Small intestine (tissue), 7 donors: ENCODE results near the gene ZNF665. TPM values are rescaled to one million over a fixed set of nuclear protein-coding genes. Genes with fewer than 3 reads are reported as not detected.

Source experiments
- DNase-seq, 2 donors: peaks; one replicate each; pipeline versions ENCODE4 v3.0.0 to v3.0.0-alpha.2; 2013
- FAIRE-seq: peaks from 2 replicates; lab custom pipeline; 2012; peaks lifted over from hg19 to GRCh38; lab: Jason Lieb, UNC
- H3K27ac ChIP-seq, 3 donors: one replicate each; pipeline ENCODE4 v1.5.1; 2013; ENCODE audit warnings: low read length in 2 of 3, mild to moderate bottlenecking in 2 of 3, control low read depth in 1 of 3, inconsistent platforms in 1 of 3, low read depth in 1 of 3, moderate library complexity in 1 of 3
- H3K27me3 ChIP-seq, 3 donors: one replicate each; pipeline ENCODE4 v1.6.1; 2013; ENCODE audit warnings: low read length in 3 of 3, inconsistent platforms in 1 of 3; ENCODE audit not compliant: control insufficient read depth in 3 of 3, insufficient read depth in 3 of 3
- H3K36me3 ChIP-seq, 3 donors: one replicate each; pipeline ENCODE4 v1.6.1; 2013; ENCODE audit warnings: low read length in 3 of 3, inconsistent platforms in 1 of 3, low read depth in 1 of 3, mild to moderate bottlenecking in 1 of 3, moderate library complexity in 1 of 3; ENCODE audit not compliant: control insufficient read depth in 3 of 3, insufficient read depth in 2 of 3
- H3K4me1 ChIP-seq, 3 donors: one replicate each; pipeline ENCODE4 v1.6.1; 2013; ENCODE audit warnings: low read length in 2 of 3, inconsistent platforms in 1 of 3, low read depth in 1 of 3, mild to moderate bottlenecking in 1 of 3, moderate library complexity in 1 of 3; ENCODE audit not compliant: control insufficient read depth in 3 of 3, insufficient read depth in 2 of 3
- H3K4me3 ChIP-seq, 3 donors: one replicate each; pipeline ENCODE4 v1.5.1; 2013; ENCODE audit warnings: low read length in 3 of 3, control low read depth in 1 of 3, inconsistent platforms in 1 of 3, low read depth in 1 of 3, mild to moderate bottlenecking in 1 of 3, moderate library complexity in 1 of 3
- H3K9me3 ChIP-seq, 2 donors: one replicate each; pipeline ENCODE4 v1.6.1; 2013; ENCODE audit warnings: low read depth in 1 of 2, low read length in 1 of 2; ENCODE audit not compliant: control insufficient read depth in 2 of 2, insufficient read depth in 1 of 2
- WGBS, 3 donors: extraction: QIAGEN DNeasy Blood & Tissue Kit; methylation state at CpG; one replicate each; pipeline ENCODE4 v1.1.7; 2013; 5-methylcytosine and 5-hydroxymethylcytosine counted together
- polyA plus RNA-seq, 4 donors: library from polyadenylated mRNA; stranded (reverse) in 3 of 4; unstranded in 1 of 4; fragments of 200-250 nt in 3 of 4; fragments of 120-200 nt in 1 of 4; gene quantifications; one replicate each; pipeline versions ENCODE4 v1.2.1 to v1.2.3, GENCODE V29; 2013
- donor health status: healthy with polysubstance abuse.
- donor health status: control.
- donor health status: control.
- donor health status: Bipolar disorder and iron deficiency.
- donor health status: healthy.

ZNF665 gene
- polyA plus RNA-seq, 4 donors = 1.1 to 8.4 (median 2.7) TPM; not detected in 1

DNA sequence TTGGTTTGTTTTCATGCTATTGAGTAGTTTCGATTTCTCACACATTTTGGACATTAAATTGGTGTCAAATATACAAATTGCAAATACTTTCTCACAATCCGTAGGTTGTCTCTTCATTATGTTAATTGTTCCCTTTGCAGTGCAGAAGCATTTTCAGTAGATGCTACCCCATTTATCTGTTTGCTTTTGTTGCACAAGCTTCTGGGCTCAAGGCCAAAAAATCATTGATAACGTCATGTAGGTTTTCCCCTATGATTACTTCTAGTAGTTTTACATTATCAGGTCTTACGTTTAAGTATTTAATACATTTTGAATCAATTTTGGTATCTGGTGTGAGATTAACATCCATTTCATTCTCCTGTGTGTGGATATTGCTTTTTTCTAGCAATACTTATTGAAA is 20.3 kb downstream of the ZNF665 start:
- WGBS, 3 donors = 52 to 60% (median 56%) methylated on average over 4 of the region's 4 CpGs
- no peak overlapping the region for H3K4me3 ChIP-seq
- H3K27ac ChIP-seq = no peak overlapping the region
- peaks cover 0 to 34% of the 10 kb centered on the region in 2 donors for H3K9me3 ChIP-seq
- no peaks in the 10 kb centered on the region for H3K27me3 ChIP-seq
- FAIRE-seq = no peak
- no peak for DNase-seq
- H3K4me1 ChIP-seq = no peaks in the 10 kb centered on the region
- no peaks in the 10 kb centered on the region for H3K36me3 ChIP-seq

DNA sequence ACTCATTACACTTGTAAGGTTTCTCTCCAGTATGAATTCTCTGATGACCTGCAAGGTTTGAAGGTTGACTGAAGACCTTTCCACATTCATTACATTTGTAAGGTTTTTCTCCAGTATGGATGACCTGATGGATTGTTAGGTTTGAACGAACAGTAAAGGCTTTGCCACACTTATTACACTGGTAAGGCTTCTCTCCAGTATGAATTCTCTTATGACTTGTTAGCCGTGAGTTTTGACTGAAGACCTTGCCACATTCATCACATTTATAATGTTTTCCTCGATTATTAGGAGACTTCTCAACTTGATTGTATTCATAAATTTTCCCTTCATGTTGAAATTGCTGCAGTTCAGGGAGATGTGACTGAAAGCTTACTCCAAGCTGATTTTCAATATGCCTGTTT is 27.5 kb downstream of the ZNF665 start:
- Histone ChIP-seq H3K27ac (no peak overlapping the region), H3K27me3 (peaks cover 0 to 2% (median 0%) of the 10 kb centered on the region in 3 donors), H3K4me3 (no peak overlapping the region), H3K9me3 (peaks cover 1 to 45% of the 10 kb centered on the region in 2 donors), H3K4me1 (no peaks in the 10 kb centered on the region), H3K36me3 (no peaks in the 10 kb centered on the region)
- no peak for DNase-seq
- WGBS, 3 donors = 89 to 92% (median 91%) methylated on average over 3 of the region's 3 CpGs
- FAIRE-seq = no peak

DNA sequence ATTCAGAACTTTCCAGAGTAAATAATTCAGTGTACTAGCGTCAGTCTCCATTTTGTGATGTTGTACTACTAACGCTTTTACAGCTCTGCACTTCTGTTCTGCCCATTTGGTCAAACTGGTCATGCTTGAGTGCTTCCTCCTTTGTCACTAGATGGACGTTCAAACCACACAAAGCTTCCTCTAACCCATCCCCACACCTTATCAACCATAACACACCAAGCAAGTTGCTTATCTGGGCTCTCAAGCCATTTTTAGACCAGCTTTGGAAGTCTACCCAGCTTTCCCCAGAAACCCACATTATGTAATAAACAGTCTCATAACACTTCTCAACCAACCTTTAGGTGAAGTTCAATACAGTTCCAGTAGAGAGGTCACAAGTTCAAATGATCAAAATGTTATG is 32.0 kb downstream of the ZNF665 start:
- WGBS, 3 donors = 64 to 77% (median 75%) methylated on average over 3 of the region's 3 CpGs
- Histone ChIP-seq H3K9me3 (peaks cover 3 to 40% of the 10 kb centered on the region in 2 donors), H3K27ac (no peak overlapping the region), H3K4me3 (no peak overlapping the region), H3K27me3 (peaks cover 0 to 2% (median 0%) of the 10 kb centered on the region in 3 donors), H3K4me1 (peaks cover 0 to 7% (median 6%) of the 10 kb centered on the region in 3 donors), H3K36me3 (peaks cover 0 to 2% (median 0%) of the 10 kb centered on the region in 3 donors)
- DNase-seq = no peak
- FAIRE-seq = no peak

DNA sequence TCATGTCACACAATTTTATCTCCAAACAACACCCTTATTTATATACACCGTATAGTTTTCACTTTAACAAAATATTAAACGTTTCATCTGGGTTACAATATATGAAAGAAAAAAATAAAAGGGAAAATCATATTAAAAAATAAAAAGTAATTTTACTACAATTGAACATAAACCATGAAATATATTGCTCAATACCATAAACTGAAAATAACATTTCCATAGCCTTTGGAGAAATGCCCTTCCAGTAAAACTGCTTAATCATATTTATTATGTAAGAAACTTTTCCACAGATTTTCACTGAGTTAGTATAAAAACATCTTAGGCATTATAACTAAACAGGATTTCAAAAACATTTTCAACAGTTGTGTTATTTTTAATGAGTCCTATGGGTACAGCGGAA is 32.8 kb downstream of the ZNF665 start:
- FAIRE-seq (peak; percentile 5), DNase-seq (no peak)
- Histone ChIP-seq H3K36me3 (peaks cover 0 to 6% (median 3%) of the 10 kb centered on the region in 3 donors), H3K4me1 (peaks cover 0 to 7% (median 6%) of the 10 kb centered on the region in 3 donors), H3K4me3 (no peak overlapping the region), H3K27me3 (peaks cover 0 to 2% (median 0%) of the 10 kb centered on the region in 3 donors), H3K9me3 (peaks cover 3 to 37% of the 10 kb centered on the region in 2 donors), H3K27ac (no peak overlapping the region)
- WGBS, 3 donors = 89 to 93% (median 91%) methylated on average over 3 of the region's 3 CpGs

DNA sequence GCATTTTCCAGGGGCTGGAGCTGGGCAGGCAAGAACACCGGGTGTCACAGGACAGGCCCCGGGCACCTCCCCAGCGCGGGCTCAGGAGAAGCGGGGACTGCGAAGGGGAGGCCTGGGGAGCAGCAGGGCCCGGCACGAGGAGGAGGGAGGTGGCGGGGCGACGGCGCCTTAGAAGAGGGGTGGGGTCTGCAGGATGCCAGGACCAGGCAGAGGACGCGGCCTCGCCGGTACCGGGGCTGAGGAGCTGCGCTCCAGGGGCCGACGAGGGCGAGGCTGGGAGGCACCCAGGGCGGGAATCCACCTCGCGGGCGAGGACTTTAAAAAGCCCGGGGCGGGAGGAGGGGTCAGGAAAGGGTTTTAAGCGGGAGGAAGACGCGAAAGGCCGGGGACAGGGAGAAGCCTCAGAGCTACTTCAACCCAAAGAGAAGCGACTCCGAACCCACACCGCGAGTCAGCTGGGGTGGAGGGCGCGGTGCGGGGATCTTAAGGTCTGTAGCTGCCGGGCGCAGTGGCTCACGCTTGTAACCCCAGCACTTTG is 35.0 kb downstream of the ZNF665 start:
- Histone ChIP-seq H3K27ac (peak overlapping the region in 2 of 3 donors; percentile 47 to 77), H3K9me3 (peaks cover 1 to 35% of the 10 kb centered on the region in 2 donors), H3K4me1 (peaks cover 0 to 7% (median 6%) of the 10 kb centered on the region in 3 donors), H3K4me3 (peak overlapping the region; percentile 52 to 77 (median 72)), H3K27me3 (peaks cover 0 to 2% (median 0%) of the 10 kb centered on the region in 3 donors), H3K36me3 (peaks cover 0 to 22% (median 3%) of the 10 kb centered on the region in 3 donors)
- DNase-seq (peak; percentile 12 to 76), FAIRE-seq (no peak)
- WGBS, 3 donors = 1 to 6% (median 1%) methylated on average over 41 of the region's 41 CpGs

DNA sequence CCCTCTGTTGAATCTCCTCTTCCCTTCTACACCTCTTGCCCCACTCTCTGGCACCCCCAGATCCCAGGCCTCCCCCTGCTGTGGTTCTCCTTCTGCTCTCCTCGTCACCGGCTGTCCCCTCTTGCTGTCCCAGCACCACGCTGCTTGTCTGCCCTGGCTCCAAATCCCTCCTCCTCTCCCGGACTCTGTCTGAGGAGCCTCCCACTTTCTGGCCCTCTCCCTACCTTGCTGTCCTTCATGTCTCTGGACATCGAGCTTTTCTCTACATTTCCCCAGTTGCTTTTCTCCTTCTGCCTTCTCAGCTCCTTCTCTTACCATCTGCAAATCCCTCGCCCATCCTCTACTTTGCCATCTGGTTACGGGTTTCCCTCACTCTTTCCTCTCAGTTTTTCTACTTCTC is 35.5 kb downstream of the ZNF665 start:
- peaks cover 1 to 29% of the 10 kb centered on the region in 2 donors for H3K9me3 ChIP-seq
- peak overlapping the region in 2 of 3 donors; percentile 72 to 77 for H3K4me3 ChIP-seq
- no peak for FAIRE-seq
- peaks cover 0 to 7% (median 6%) of the 10 kb centered on the region in 3 donors for H3K4me1 ChIP-seq
- peaks cover 0 to 2% (median 0%) of the 10 kb centered on the region in 3 donors for H3K27me3 ChIP-seq
- WGBS, 3 donors = 37 to 71% (median 63%) methylated on average over 7 of the region's 7 CpGs
- peaks cover 0 to 25% (median 3%) of the 10 kb centered on the region in 3 donors for H3K36me3 ChIP-seq
- DNase-seq = peak in 1 of 2 donors; percentile 53
- peak overlapping the region; percentile 4 to 77 (median 9) for H3K27ac ChIP-seq

DNA sequence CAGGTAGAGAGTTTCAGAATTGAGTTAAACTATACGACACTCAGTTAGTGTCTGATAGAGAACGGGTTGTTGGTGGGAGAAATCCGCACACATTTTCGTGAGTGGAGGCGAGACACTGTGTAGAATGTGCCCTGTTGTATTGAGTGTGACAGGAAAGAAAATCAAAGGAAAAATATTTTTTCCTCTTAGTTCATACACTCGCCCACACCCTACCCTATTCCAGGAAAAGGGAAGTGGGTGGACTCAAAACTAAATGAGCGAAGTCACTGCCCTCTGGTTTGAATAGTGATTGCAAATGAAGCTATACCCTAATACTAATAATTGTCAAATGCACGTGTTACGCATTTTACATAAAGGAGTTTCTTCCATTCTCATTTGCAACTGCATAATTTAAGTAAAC is 36.3 kb downstream of the ZNF665 start:
- peaks cover 0 to 29% (median 3%) of the 10 kb centered on the region in 3 donors for H3K36me3 ChIP-seq
- no peak for FAIRE-seq
- H3K4me3 ChIP-seq = peak overlapping the region in 1 of 3 donors; percentile 72
- DNase-seq = no peak
- peaks cover 1 to 30% of the 10 kb centered on the region in 2 donors for H3K9me3 ChIP-seq
- H3K4me1 ChIP-seq = peaks cover 0 to 7% (median 6%) of the 10 kb centered on the region in 3 donors
- WGBS, 3 donors = 83 to 96% (median 96%) methylated on average over 9 of the region's 9 CpGs
- peaks cover 0 to 2% (median 0%) of the 10 kb centered on the region in 3 donors for H3K27me3 ChIP-seq
- peak overlapping the region in 1 of 3 donors; percentile 21 for H3K27ac ChIP-seq

DNA sequence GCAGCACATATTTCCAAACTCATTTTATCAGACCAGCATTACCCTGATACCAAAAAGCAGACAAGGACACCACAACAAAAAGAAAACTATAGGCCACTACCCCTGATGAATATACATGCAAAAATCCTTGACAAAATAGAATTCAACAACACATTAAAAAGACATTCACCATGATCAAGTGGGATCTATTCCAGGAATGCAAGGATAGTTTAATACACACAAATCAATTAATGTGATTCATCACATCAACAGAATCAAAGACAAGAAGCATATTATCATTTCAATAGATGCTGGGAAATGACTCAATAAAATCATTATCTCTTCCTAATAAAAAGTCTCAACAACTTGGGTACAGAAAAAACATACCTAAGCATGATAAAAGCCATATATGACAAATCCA is 45.5 kb downstream of the ZNF665 start:
- Histone ChIP-seq H3K4me1 (no peaks in the 10 kb centered on the region), H3K27me3 (no peaks in the 10 kb centered on the region), H3K9me3 (peaks cover 6 to 61% of the 10 kb centered on the region in 2 donors), H3K4me3 (no peak overlapping the region), H3K36me3 (peaks cover 6 to 46% (median 10%) of the 10 kb centered on the region in 3 donors), H3K27ac (no peak overlapping the region)
- DNase-seq = no peak
- no peak for FAIRE-seq
